HG03521 (cell line): Measurements from ENCODE around the gene ARRDC2.
"Not testable (repeated sequence)": the region's sequence is repeated elsewhere in the genome, so short reads cannot be mapped to it uniquely, and the experiment has no call there.

Source experiments
- ATAC-seq: cut with Tn5 transposase; IDR thresholded peaks from one replicate; pipeline ENCODE4 v1.9.1; 2021; ENCODE audit warnings: mild to moderate bottlenecking, moderate library complexity; ENCODE audit not compliant: unreplicated experiment

Gene ARRDC2

DNA sequence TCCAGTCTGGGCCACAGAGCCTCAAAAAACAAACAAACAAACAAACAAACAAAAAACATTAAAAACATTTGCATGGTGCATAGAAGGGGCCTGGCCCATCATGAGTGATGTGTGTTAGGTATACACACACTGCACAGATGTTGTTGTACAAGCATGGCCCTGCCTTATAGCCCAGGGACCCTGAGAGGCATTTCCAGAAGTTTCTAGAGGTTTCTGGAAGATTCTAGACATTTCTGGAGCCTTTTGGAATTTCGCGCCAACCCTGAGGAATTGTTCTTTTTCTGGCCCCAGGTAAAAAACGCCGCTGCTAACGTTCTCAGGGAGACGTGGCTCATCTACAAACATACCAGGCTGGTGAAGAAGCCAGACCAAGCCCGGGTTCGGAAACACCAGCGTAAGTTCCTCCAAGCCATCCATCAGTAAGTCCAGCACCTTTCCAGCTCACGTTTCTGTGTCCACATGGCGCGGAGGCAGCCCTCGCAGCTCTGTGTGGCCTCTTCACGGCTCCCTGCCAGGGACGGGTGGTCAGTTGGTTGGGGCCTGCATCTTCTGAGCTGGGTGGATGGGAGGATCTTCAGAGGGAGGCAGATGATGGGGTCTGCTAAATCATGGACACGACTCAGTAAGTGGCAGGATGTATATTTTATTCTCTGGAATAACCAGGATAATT lies 18.4 kb upstream of the ARRDC2 start:
- no peak for ATAC-seq

DNA sequence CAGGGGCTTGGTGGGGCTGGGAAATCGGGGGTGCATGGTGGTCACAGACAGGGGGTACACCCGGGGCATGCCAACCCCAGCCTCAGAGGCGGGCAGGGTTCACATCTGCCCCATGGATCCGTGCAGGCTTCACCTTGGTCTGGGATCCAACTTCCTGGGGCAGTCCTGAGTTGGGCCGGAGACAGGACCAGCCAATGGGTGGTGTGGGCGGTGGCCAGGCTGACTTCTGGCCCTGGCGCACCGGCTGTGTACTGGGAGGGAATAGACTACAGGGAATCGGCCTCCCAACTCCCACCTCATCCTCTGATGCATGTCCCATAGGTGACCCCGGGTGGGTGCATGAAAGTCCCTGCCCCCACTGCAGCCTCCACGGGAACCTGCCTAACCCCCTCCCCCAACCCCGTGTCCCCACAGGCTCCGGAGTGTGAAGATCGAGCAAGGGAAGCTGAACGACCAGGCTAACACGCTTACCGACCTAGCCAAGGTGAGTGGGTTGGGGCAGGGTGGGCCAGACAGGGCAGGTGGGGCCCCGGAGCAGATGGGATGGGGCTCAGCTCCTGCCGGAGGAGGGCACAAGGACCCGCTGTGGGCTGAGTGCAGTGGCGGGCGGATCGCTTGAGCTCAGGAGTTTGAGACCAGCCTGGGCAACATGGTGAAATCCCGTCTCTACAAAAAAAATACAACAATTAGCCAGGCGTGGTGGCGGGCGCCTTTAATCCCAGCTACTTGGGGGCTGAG lies 14.7 kb upstream of the ARRDC2 start:
- ATAC-seq = no peak

DNA sequence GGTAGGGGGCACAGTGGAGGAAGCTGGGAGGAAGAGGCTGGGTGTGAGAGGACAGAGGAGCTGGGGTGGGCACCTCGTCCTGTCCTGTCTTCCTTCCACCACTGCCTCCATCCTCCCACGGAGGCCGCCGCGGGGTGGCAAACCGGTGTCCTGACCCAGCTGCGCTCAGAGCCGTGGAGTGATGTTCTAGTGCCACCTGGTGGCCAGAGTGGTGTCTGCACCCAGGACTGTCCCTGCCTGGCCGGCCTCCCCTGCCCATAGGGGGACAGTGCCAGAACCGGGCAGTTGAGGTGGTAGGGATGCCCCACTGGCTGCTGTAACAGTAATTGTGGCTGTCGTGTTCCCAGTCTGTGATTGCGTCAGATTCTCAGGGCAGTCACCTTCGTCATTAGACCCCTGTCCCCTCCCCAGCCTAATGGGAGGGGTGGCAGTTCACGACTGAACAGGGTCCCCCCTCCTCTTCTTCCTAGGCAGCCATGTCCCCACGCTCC lies 11.1 kb upstream of the ARRDC2 start:
- ATAC-seq = no peak

DNA sequence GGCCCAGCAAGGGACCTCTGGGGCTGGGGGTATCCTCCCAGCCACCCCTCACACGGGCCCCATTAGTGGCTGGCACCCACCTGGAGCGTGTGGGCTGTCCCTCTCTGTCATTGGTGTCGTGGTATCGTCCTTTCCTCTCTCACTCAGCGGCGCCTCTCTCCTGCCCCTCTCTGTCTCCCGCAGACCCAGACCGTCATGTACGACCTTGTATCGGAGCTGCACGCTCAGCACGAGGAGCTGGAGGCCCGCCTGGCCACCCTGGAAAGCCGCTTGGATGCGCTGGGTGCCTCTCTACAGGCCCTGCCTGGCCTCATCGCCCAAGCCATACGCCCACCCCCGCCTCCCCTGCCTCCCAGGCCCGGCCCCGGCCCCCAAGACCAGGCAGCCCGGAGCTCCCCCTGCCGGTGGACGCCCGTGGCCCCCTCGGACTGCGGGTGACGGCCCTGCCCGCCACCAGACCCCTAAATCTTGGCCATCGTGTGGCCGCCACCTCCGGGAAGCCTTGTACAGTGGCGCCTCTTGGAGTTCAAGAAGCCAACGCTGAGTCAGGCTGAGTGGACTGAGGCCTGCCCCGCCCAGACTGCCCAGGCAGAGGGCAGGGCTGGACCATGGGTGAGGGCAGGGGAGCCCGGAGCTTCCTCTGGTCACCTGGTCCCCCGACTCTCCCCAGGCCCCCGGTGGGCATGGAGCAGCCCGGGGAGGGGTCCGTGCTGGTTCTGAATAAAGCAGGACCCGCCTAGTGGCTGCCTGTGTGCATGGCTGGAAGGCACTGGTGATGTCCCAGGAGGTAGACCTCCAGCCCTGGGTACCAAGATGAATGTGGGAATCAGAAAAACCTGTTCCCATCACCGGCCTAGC lies 9.8 kb upstream of the ARRDC2 start:
- no peak for ATAC-seq

DNA sequence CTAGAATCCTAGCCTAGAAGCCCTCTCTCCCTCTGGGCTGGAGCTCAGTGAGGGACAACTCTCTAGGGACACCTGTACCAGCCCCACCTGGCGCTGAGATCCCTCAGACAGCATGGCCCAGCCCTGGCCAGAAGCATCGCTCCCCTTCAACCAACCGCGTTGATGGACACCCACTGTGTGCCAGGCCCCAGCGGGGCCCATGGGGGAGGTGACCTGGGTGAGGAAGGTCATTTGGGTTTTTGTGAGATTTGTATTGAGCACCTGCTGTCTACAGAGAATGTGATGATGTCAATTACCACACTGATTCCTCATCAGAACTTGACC lies 9.2 kb upstream of the ARRDC2 start:
- no peak for ATAC-seq

DNA sequence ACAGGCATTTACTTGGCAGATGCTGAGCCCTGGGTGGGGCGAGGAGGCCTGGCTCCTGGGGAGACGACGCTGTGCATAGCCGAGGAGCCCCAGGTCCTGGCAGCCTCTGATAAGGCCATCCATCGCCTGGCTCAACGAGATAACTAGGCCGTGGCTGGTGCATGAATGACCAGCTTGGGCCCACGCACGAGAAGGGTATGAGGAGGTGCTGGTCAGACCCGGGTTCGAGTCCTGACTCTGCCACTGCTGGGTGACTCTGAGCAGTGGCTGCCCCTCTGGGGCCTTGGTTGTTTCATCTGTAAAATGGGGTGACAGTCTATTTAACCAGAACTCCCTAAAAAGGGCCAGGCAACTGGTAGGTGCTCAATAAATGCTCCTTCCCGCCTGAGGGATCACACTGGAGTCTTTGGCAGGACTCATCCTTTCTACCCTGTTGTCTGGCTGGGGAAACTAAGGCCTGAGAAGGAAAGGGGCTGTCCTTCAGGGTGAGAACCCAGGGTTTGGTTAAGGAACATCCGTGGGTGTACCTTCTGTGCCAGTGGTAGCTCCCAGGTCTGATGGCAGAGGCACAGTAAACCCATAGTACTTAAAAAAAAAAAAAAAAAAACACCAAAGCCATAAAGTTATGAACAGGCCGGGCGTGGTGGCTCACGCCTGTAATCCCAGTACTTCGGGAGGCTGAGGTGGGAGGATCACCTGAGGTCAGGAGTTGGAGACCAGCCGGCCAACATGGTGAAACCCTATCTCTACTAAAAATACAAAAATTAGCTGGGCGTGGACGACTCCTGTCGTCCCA lies 8.1 kb upstream of the ARRDC2 start:
- ATAC-seq = no peak

DNA sequence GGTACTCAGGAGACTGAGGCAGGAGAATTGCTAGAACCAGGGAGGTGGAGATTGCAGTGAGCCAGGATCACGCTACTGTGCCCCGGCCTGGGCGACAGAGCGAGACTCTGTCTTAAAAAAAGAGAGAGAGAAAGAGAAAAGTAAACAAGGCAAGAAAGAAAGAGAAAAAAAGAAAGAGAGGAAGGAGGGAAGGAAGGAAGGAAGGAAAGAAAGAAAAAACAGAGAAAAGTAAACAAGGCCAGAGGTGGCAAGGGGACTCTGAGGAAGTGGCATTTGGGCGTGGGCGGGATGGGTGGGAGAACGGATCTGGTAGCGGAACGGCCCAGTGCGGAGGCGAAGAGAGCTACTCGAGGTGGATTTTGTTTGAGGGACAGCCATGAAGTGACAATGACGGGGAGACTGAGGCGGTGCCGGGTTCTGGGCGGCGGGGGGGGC lies 7.5 kb upstream of the ARRDC2 start:
- no peak for ATAC-seq

DNA sequence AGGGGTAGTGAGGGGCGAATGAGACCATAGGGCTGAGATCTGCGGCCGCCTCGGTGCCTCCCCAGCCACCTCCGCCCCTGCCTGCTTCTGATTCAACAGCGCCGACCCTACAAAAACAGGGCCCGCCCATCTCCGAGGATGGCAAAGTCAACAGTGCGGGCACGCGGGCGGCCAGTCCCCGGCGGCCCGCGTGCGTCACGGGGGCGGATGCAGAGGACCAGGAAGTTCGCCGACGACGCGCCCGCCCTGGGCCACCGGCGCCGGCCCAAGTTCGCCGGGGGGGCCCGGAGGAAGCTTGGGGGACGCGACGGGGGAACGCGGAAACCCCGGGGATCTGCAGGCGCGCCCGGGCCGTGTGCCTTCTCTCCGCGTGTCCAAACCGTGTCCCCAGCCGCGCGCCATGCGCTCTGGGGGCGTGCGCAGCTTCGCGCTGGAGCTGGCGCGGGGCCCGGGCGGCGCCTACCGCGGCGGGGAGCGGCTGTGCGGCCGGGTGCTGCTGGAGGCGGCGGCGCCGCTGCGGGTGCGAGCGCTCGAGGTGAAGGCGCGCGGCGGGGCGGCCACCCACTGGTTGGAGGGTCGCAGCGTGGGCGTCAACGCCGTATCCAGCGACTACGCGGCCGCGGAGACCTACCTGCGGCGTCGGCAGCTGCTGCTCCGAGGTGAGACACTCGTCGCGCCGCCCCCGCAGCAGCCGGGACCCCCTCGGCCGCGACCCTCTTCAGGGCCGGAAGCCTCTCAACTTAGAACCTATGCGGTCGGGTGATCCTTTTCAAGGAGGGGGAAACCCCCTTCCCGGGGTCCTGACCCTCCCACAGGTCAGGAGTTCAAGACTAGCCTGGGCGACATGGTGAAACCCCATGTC lies 6.8 kb upstream of the ARRDC2 start:
- peak; percentile 65 for ATAC-seq

DNA sequence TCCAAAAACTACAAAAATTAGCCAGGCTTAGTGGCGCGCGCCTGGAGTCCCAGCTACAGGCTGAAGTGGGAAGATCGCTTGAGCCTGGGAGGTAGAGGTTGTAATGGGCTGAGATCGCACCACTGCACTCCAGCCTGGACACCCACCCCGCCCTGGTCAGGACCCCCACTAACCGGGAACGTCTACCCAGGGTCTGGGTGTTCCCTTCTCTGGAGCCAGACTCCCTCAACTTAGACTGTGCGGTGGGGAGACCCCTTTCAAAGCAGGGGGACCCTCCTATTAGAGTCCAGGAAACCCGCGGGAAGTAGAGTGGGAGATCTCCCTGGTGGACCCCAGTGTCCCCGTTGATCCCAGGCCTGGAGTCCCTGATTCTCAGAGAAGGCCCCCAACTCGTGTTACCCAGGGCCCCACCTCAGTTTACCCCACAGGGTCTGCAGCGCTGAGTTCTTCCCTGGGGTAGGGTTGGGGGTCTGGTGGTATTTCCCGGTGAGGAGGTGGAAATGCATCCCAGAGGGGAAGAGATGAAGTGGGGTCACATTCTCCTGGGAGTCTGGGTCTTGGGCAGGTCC lies 6.1 kb upstream of the ARRDC2 start:
- ATAC-seq = no peak

DNA sequence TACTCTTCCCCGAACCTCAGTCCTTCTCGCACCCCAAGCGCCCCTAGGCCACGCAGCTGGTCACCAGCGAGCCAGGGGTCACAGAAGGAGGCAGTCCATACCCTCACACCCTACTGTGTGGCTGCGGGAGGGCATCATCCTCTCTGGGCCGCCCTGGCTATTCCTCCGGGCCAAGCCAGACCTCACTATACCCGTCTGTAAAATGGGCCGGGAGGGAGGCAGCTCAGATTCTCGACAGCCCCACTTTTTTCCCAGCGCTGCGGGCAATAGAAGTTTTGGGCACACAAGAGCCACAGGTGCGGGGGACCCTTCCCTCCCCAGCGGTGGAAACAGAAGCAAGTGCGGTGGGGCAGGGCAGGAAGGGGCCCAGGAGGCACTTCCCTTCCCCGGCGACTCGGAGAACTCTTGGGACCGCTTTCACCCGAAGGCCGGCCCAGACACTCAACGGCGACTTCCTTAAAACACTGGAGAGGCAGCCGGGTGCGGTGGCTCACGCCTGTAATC lies 5.6 kb upstream of the ARRDC2 start:
- ATAC-seq = no peak

DNA sequence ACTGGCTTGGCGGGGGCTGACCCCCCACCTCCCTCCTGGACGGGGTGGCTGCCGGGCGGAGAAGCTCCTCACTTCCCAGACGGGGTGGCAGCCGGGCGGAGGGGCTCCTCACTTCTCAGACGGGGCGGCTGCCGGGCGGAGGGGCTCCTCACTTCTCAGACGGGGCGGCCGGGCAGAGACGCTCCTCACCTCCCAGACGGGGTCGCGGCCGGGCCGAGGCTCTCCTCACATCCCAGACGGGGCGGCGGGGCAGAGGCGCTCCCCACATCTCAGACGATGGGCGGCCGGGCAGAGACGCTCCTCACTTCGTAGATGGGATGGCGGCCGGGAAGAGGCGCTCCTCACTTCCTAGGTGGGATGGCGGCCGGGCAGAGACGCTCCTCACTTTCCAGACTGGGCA lies 2.2 kb upstream of the ARRDC2 start:
- ATAC-seq = not testable (repeated sequence)

DNA sequence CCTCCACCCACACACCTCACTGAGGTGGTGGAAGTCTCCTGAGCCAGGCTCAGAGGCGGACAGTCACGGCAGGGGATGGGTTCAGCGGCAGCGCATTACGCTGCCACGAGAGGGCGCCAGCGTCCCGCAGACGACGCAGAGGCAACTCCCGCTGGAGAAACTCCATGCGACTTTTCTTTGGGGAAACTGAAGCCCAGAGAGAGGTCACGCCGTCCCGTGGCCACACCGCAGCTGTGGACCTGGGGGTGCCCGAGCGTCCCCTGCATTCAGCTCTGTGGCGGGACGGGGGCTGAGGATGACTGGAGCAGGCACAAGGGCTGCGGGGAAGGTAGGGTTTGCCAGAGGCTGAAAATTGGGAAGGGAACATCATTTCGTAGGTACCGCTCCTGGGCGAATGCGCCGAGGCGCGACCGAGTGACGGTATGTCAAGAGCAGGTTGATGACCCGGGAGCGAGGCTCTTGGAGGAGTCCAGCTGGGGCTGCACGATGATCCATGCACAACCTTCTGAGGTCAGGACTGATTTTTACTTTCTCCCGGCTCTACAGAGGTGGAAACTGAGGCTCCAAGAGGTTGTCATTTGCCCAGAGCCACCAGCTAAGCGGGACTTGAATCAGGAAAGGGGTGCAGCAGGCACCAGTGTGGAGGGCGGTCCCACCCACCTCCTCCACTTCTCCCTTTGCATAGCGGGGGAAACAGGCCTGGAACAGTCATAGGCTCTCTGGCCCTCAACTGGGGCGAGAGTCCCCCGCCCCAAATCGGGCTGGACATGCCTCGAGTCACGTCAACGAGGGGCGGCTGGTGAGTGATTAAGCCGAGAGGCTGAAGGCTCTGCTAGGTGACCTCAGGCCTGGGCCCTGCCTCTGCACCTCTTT lies 690 bp upstream of the ARRDC2 start:
- ATAC-seq = peak; percentile 52

DNA sequence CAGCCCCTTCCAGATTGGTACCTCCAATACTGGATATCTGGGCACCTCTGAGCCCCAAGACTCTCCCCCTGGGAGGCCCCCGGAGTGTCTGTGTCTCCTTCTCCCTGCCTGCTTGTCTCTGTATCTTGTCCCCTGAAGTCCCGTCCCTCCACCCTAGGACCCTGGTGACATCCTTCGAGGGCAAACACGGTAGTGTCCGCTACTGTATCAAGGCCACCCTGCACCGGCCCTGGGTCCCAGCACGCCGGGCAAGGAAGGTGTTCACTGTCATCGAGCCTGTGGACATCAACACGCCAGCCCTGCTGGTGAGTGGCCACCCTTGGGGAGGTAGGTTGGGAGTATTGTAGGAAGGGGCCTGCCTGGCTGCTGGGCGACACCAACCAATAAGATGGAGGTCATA lies 844 bp downstream of the ARRDC2 start:
- ATAC-seq = no peak

DNA sequence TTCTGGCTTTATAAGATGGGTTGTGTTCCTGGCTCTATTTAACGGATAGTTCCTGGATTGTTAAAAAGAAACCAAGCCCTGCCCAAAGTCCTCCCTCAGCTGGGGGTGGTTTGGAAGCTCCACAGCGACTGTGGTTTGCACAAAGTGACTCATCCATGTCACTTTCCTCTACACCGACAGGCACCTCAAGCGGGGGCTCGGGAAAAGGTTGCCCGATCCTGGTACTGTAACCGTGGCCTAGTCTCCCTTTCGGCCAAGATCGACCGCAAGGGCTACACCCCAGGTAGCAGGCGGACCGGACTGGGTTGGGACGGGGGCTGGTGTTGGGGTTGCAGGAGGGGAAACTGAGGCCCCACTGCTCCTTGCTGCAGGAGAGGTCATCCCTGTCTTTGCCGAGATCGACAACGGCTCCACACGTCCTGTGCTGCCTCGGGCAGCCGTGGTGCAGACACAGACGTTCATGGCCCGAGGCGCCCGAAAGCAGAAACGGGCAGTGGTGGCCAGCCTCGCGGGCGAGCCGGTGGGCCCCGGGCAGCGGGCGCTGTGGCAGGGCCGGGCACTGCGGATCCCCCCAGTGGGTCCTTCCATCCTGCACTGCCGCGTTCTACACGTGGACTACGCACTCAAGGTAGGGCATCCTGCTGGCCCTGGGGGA lies 1.6 kb downstream of the ARRDC2 start:
- no peak for ATAC-seq

DNA sequence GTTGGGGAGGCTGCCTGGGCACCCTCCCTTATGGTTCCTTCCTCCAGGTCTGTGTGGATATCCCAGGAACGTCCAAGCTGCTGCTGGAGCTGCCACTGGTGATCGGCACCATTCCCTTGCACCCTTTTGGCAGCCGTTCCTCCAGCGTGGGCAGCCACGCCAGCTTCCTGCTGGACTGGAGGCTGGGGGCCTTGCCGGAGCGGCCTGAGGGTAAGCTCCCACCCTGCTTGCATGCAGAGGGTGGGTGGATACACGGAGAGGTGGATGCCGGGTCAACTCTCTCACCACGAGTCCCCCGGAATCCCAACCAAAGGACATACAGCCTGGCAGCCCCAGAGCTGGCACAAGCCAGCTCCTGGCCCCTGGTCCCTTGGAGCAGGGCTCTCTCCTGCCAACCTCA lies 2.2 kb downstream of the ARRDC2 start:
- ATAC-seq = no peak

DNA sequence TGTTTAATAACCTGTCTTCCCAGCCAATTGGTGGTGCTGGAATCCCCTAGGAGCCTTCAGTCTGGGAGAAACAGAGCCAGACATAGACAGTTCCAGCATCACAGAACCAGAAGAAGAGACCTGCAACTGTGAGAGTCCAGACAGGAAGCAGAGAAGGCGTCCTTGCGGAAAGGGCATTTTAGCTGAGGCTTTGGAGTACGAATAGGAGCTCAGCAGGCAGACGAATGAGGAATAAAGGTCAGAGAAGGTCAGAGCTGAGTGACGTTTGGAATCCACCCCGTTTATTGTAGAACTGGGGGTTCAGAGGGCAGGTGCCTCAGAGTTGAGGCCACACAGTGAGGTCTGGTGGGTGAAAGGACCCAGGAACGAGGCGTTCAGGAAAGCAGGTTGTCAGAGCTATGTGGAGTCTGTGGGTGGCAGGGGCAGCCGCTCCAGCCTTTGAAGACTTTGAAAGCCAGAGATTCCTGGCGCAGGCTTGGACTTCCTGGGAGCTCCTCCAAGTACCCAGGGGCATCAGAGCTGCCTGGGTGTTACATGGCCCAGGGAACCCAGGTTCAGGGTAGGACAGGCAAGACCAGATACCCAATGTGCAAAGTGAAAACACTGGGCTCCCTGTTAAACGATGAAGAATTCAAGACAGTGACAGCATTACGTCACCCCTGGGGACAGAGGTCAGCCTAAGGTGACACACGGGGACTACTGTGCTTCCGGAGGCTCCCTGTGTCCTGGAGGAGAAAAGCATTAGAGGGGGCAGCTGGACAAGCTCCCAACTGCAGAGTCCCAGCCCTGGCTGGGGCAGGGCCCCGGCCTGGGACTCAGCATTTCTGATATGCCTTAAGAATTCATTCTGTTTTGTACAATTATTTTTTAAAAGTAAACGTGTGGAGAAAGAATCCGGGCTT lies 5.5 kb downstream of the ARRDC2 start:
- ATAC-seq = no peak

DNA sequence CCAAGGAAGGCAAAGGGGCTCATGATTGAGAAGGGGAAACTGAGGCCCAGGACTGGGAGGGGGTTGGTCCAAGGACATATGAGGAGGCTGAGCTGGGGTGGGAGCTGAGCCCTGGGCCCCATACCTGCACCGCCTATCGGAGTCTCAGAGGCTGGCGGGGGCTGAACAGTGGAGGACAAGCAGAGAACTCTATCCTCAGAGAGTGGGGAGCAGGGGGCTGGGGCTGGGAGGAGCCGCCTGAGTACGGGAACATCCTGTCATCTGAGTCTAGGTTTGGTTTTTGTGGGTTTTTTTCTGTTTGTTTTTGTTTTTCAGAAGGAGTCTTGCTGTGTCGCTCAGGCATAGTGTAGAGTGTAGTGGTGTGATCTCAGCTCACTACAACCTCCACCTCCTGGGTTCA lies 6.2 kb downstream of the ARRDC2 start:
- ATAC-seq = no peak
